Right atrium auricular region (tissue), 2 donors: ENCODE results near the gene GPX3. TPM values are rescaled to one million over a fixed set of nuclear protein-coding genes. Genes with fewer than 3 reads are reported as not detected.

Experiments
- DNase-seq: peaks from one replicate; pipeline ENCODE4 v3.0.0-alpha.2; 2019; ENCODE audit warnings: low spot score
- H3K27ac ChIP-seq, 2 donors: fragments of 200-600 bp; sonication (generic); 1 replicate in 1 of 2; 2 replicates in 1 of 2; pipeline ENCODE4 v1.5.1; 2016 to 2019
- H3K27me3 ChIP-seq, 2 donors: fragments of 200-600 bp; sonication (generic); one replicate each; pipeline versions ENCODE4 v1.5.1 to v1.6.0; 2017 to 2019
- H3K36me3 ChIP-seq: fragments of 200-600 bp; sonication (generic); one replicate; pipeline ENCODE4 v1.5.1; 2016
- H3K4me1 ChIP-seq, 2 donors: fragments of 200-600 bp; sonication (generic); one replicate each; pipeline versions ENCODE4 v1.5.1 to v1.6.0; 2017 to 2019
- H3K4me3 ChIP-seq, 2 donors: fragments of 200-600 bp; sonication (generic); 1 replicate in 1 of 2; 2 replicates in 1 of 2; pipeline ENCODE4 v1.5.1; 2017 to 2019; ENCODE audit warnings: mild to moderate bottlenecking in 1 of 2, moderate library complexity in 1 of 2
- H3K9me3 ChIP-seq, 2 donors: fragments of 200-600 bp; sonication (generic); one replicate each; pipeline ENCODE4 v1.5.1; 2019
- total RNA-seq, 2 donors: library from RNA; depleted of rRNA; stranded (reverse); fragments of >200 nt; gene quantifications; one replicate each; pipeline ENCODE4 v1.1.0, GENCODE V29; 2016
- TF ChIP-seq, protein P1 (sequence below), 2 donors: fragments of 200-600 bp; sonication (generic); IDR thresholded peaks; one replicate each; pipeline ENCODE4 v1.5.1; 2019; ENCODE audit warnings: antibody characterized with exemption in 2 of 2

GPX3 gene
- total RNA-seq, 2 donors from 2014 or later = 2,222 to 2,480 TPM

DNA sequence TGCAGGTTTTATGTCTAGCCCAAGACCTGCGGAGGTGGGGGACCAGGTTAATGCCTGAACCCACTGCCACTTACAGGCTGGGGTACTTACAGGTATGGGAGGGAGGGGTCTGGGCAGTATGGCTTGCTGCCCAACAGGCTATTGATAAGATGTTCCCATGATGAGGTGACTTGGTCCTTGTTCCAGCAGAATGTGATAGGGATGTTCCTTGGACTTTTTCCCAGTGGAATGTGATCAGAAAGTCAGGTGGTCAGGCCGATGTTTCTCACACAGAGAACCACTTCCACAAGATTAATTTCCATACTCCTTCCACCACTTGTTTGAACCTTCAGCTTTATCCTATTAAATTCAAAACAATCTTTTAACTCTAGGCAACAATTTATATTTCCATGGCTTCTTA lies 27.0 kb upstream of the GPX3 start:
- TF ChIP-seq, protein P1, sequence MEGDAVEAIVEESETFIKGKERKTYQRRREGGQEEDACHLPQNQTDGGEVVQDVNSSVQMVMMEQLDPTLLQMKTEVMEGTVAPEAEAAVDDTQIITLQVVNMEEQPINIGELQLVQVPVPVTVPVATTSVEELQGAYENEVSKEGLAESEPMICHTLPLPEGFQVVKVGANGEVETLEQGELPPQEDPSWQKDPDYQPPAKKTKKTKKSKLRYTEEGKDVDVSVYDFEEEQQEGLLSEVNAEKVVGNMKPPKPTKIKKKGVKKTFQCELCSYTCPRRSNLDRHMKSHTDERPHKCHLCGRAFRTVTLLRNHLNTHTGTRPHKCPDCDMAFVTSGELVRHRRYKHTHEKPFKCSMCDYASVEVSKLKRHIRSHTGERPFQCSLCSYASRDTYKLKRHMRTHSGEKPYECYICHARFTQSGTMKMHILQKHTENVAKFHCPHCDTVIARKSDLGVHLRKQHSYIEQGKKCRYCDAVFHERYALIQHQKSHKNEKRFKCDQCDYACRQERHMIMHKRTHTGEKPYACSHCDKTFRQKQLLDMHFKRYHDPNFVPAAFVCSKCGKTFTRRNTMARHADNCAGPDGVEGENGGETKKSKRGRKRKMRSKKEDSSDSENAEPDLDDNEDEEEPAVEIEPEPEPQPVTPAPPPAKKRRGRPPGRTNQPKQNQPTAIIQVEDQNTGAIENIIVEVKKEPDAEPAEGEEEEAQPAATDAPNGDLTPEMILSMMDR (IDR thresholded peaks at IDR 0.05) = no peak
- Histone ChIP-seq H3K27ac (no peak overlapping the region), H3K4me3 (no peak overlapping the region), H3K9me3 (no peaks in the 10 kb centered on the region), H3K4me1 (no peaks in the 10 kb centered on the region), H3K27me3 (no peaks in the 10 kb centered on the region), H3K36me3 (no peaks in the 10 kb centered on the region)
- DNase-seq = no peak

DNA sequence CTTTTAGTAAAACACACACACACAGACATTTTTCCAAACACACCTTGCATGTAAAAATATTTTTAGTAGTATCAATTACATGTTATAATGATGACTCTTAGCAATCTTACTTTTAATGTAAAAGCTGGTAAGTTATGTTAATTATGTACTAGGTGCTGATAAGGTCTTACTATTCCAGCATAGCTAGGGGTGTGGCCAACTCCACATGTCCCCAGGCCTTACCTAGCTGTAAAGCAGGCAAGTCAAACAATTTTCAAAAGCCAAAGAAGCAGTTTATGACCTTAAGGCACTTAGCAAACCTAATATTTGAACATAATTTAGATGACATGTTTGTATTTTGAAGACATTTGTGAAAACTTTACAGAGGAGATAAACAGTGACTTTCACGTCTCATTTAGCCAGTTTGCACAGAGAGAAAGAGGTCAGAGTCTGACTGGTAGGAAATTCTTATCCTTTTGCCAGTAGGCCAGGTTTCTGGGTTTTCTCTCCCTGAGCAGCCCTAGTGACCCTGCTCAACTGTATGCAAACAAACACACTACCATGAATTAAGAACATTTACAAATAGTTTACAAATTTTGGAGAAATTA lies 26.5 kb upstream of the GPX3 start:
- TF ChIP-seq, protein P1 (IDR thresholded peaks at IDR 0.05) = no peak
- DNase-seq = no peak
- Histone ChIP-seq H3K27me3 (no peaks in the 10 kb centered on the region), H3K9me3 (no peaks in the 10 kb centered on the region), H3K36me3 (no peaks in the 10 kb centered on the region), H3K4me1 (no peaks in the 10 kb centered on the region), H3K27ac (no peak overlapping the region), H3K4me3 (no peak overlapping the region)

DNA sequence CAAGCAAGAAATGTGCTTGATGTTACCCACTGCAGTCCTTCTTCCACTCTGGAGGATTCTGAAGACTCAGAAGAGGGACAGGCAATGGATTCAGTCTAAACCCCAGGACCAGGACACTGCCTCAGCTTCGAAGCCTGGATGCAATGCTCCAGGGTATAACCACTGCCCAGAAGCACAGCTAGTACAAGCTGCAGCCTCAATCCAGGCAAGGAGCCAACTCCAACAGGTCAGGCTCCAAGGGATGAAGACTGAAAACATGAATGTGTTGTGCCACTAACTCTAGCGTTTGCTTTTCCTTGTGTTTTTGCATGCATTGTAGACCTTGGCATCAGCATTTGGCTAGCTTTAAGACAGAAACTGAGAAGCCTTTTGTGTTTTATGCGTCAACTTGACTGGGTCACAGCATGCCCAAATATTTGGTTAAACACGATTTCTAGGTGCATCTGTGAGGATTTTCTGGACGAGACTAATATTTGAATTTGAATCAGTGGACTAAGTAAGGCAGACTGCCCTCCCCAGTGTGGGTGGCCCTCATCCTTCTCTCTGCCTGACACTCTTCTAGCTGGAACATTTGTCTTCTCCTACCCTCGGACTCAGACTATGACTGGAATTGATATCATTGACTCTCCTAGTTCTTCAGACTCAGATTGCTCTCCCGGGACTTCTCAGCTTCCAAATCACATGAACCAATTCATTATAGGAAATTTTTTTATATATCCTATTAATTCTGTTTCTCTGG lies 20.5 kb upstream of the GPX3 start:
- H3K27me3 ChIP-seq = no peaks in the 10 kb centered on the region
- H3K4me3 ChIP-seq = no peak overlapping the region
- H3K9me3 ChIP-seq = no peaks in the 10 kb centered on the region
- TF ChIP-seq, protein P1 (IDR thresholded peaks at IDR 0.05) = no peak
- no peak overlapping the region for H3K27ac ChIP-seq
- peak; percentile 75 for DNase-seq
- no peaks in the 10 kb centered on the region for H3K36me3 ChIP-seq
- H3K4me1 ChIP-seq = peaks cover 0 to 28% of the 10 kb centered on the region in 2 donors

DNA sequence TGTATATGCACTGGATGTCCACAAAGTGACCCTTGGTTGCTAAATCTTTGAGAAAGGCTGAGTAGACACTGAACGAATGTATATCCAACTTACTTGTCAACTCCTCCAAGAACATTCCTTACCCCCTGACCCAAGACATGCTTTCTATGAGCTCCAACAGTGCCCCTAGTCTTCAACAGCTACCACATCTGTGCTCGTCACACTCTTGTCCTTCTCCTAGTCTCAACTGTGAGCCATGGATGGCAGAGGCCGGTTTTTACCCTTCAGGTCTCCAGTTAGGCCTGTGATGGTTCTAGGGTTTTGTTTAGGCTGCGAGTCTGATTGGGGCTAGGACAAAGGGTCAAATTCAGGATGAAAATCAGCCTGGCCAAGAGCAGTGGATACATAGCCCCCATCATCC lies 19.0 kb upstream of the GPX3 start:
- DNase-seq = peak; percentile 16
- Histone ChIP-seq H3K4me3 (no peak overlapping the region), H3K36me3 (no peaks in the 10 kb centered on the region), H3K4me1 (peaks cover 0 to 42% of the 10 kb centered on the region in 2 donors), H3K9me3 (no peaks in the 10 kb centered on the region), H3K27me3 (no peaks in the 10 kb centered on the region), H3K27ac (no peak overlapping the region)
- TF ChIP-seq, protein P1 (IDR thresholded peaks at IDR 0.05) = no peak

DNA sequence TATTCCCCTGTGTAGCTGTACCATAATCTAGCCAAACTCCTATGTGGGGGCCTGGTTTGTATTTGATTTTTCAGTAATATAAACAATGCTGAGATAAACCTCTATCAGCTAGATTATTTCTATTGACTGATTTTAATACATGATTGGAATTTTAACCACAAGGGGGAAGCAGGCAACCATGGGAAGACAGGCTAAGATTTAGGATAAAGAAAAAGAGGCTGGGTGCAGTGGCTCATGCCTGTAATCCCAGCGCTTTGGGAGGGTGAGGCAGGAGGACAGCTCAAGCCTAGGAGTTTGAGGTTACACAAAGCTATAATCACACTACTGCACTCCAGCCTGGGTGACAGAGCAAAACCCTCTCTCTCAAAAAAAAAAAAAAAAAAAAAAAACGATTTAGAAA lies 18.1 kb upstream of the GPX3 start:
- peak; percentile 61 for DNase-seq
- H3K4me1 ChIP-seq = peaks cover 0 to 50% of the 10 kb centered on the region in 2 donors
- no peaks in the 10 kb centered on the region for H3K27me3 ChIP-seq

More for the DNA sequence above, 18.1 kb upstream of the GPX3 start:
- TF ChIP-seq, protein P1 (IDR thresholded peaks at IDR 0.05) = peak; percentile 41 to 70
- Histone ChIP-seq H3K36me3 (no peaks in the 10 kb centered on the region), H3K27ac (no peak overlapping the region), H3K4me3 (no peak overlapping the region), H3K9me3 (no peaks in the 10 kb centered on the region)
